Lower leg skin (tissue), 3 donors: ENCODE data around the gene GPBAR1.

Experiments used
- CTCF ChIP-seq, 3 donors: fragments of 450-650 bp; IDR thresholded peaks; one replicate each; pipeline ENCODE4 v1.5.1; 2016; ENCODE audit warnings: antibody characterized with exemption in 3 of 3, mild to moderate bottlenecking in 3 of 3, moderate library complexity in 2 of 3
- POLR2A ChIP-seq, 2 donors: fragments of 450-650 bp; IDR thresholded peaks; one replicate each; pipeline ENCODE4 v1.6.1; 2016 to 2017; ENCODE audit warnings: antibody characterized with exemption in 2 of 2, mild to moderate bottlenecking in 1 of 2, moderate library complexity in 1 of 2

GRCh38 chr2:218260166-218260565, 649 bp upstream of the GPBAR1 start:
- no peak for TF ChIP-seq CTCF (IDR thresholded peaks at IDR 0.05)
- no peak for TF ChIP-seq POLR2A (IDR thresholded peaks at IDR 0.05)
